Heart left ventricle (tissue), 13 donors: ENCODE data around the gene IPO8.

Source experiments
- POLR2A ChIP-seq, 2 donors: fragments of 450-650 bp; IDR thresholded peaks; one replicate each; pipeline ENCODE4 v1.6.1; 2017; ENCODE audit warnings: antibody characterized with exemption in 2 of 2, mild to moderate bottlenecking in 2 of 2, moderate library complexity in 2 of 2
- TF ChIP-seq, protein P1 (sequence below), 12 donors: fragments of 200-600 bp; sonication (generic) in 4 of 12; IDR thresholded peaks; one replicate each; pipeline versions ENCODE4 v1.5.0 to v1.8.0; 2018 to 2022; ENCODE audit warnings: antibody characterized with exemption in 12 of 12, mild to moderate bottlenecking in 5 of 12
- donor health status: ischemic (EF 13 %, LVEDD 7.1; RV severe dilation, severe dysfunction).
- donor health status: DM: no; HTN: yes; CAD: no.
- donor health status: DM: no; HTN: no; CAD: no.
- donor health status: ischemic (EF 25% LVEDD 6.9; RV normal size, moderate dysfunction).
- donor health status: ischemic (EF 25% LVEDD 5.7; RV mildly dilated, moderate dysfunction).
- donor health status: ischemic (EF 35%, LVEDD 5.7; RV mildly dilated, moderate dysfunction).
- donor health status: nonischemic (EF 11% LVEDD 7.7; RV severe dilation, severe dysfunction).
- donor health status: DM: yes; HTN: yes; CAD: no.
- donor health status: PGD.
- donor health status: ischemic (EF 29% LVEDD 5.4; RV normal size, mild dysfunction).
- donor health status: nonischemic (EF 23%, LVEDD 6.1; RV moderate dilation, normal function).

DNA sequence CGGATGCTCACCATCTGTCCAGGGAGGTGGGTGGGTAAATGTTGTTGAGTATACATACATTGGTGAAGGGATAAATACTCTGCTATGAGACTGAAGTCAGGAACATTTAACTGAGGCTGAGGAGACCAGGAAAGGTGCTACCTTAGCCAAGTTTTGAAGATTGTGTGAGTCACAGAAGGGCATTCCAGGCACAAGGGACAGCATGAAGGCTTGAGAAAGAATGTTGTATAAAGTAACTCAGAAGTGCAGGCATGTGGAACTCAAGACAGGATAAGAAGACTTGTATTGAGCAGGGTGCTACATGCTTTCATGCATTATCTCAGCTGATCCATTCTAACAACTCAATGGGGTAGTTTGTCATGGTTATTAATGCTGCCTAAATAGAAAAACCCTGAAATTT lies 112.7 kb downstream of the IPO8 start:
- TF ChIP-seq, protein P1, sequence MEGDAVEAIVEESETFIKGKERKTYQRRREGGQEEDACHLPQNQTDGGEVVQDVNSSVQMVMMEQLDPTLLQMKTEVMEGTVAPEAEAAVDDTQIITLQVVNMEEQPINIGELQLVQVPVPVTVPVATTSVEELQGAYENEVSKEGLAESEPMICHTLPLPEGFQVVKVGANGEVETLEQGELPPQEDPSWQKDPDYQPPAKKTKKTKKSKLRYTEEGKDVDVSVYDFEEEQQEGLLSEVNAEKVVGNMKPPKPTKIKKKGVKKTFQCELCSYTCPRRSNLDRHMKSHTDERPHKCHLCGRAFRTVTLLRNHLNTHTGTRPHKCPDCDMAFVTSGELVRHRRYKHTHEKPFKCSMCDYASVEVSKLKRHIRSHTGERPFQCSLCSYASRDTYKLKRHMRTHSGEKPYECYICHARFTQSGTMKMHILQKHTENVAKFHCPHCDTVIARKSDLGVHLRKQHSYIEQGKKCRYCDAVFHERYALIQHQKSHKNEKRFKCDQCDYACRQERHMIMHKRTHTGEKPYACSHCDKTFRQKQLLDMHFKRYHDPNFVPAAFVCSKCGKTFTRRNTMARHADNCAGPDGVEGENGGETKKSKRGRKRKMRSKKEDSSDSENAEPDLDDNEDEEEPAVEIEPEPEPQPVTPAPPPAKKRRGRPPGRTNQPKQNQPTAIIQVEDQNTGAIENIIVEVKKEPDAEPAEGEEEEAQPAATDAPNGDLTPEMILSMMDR (IDR thresholded peaks at IDR 0.05): no peak
- TF ChIP-seq POLR2A (IDR thresholded peaks at IDR 0.05): no peak
